RWPE2 (cell line): ENCODE results near the gene DYTN.

Experiments
- ATAC-seq: fragments of 200-7000 bp; cut with Tn5 transposase; 3 replicates; pipeline ENCODE4 v1.9.1; 2021; ENCODE audit warnings: low read depth
- DNase-seq: peaks from one replicate; pipeline ENCODE4 v3.0.0-alpha.2; 2020; ENCODE audit warnings: low spot score
- H3K27ac ChIP-seq: fragments of 450-650 bp; 2 replicates; pipeline ENCODE4 v1.5.1; 2017; ENCODE audit warnings: mild to moderate bottlenecking; ENCODE audit not compliant: poor library complexity, severe bottlenecking
- H3K27me3 ChIP-seq: fragments of 250-450 bp; sonication (Bioruptor Pico); 2 replicates; pipeline ENCODE4 v1.5.1; 2021; ENCODE audit warnings: mild to moderate bottlenecking, moderate library complexity; ENCODE audit not compliant: insufficient read depth, poor library complexity, severe bottlenecking
- H3K36me3 ChIP-seq: fragments of 250-450 bp; sonication (Bioruptor Pico); 2 replicates; pipeline ENCODE4 v1.5.1; 2020; ENCODE audit warnings: low read depth, mild to moderate bottlenecking, moderate library complexity
- H3K4me1 ChIP-seq: fragments of 250-450 bp; sonication (Bioruptor Pico); 2 replicates; pipeline ENCODE4 v1.5.1; 2021; ENCODE audit warnings: mild to moderate bottlenecking, moderate library complexity; ENCODE audit not compliant: insufficient read depth, poor library complexity, severe bottlenecking
- H3K4me3 ChIP-seq: fragments of 250-450 bp; sonication (Bioruptor Pico); 2 replicates; pipeline ENCODE4 v1.5.1; 2021; ENCODE audit warnings: mild to moderate bottlenecking, moderate library complexity; ENCODE audit not compliant: severe bottlenecking
- H3K9me3 ChIP-seq: fragments of 250-450 bp; sonication (Bioruptor Pico); 2 replicates; pipeline ENCODE4 v1.5.1; 2021; ENCODE audit warnings: mild to moderate bottlenecking, moderate library complexity; ENCODE audit not compliant: severe bottlenecking
- CTCF ChIP-seq: fragments of 450-650 bp; IDR thresholded peaks from one replicate; pipeline ENCODE4 v1.5.1; 2017; ENCODE audit warnings: mild to moderate bottlenecking, moderate library complexity; ENCODE audit not compliant: poor library complexity, severe bottlenecking

DYTN gene

DNA sequence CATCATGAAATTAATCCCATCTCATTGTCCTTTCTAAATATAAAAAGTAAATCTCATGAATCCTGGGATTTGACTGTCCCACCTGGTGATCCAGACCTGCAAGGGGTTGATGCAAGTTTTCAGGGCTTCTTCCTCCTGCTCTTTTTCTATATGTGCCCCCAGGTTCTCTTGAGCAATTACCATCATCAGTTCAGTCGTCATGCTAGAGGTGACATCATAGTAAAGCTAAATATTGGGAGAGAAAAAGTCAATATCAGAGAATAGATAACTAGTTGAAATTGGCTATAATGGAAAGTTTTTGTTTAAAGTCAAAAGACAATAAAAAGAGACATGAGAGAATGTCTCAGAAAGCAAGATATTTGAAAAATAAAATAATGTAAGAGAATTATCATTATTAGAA, 38.6 kb upstream of the DYTN start:
- H3K36me3 ChIP-seq, result no peaks in the 10 kb centered on the region
- TF ChIP-seq CTCF, result no peak
- H3K4me3 ChIP-seq, result no peak overlapping the region
- no peaks in the 10 kb centered on the region for H3K27me3 ChIP-seq
- no peaks in the 10 kb centered on the region for H3K4me1 ChIP-seq
- no peak overlapping the region for H3K27ac ChIP-seq
- ATAC-seq (no peak), DNase-seq (no peak)
- H3K9me3 ChIP-seq, result no peaks in the 10 kb centered on the region

- Histone ChIP-seq H3K36me3 (no peaks in the 10 kb centered on the region), H3K27me3 (no peaks in the 10 kb centered on the region), H3K27ac (no peak overlapping the region), H3K4me3 (no peak overlapping the region), H3K9me3 (no peaks in the 10 kb centered on the region), H3K4me1 (no peaks in the 10 kb centered on the region)
- ATAC-seq, result no peak
- no peak for DNase-seq
- TF ChIP-seq CTCF, result no peak
Observed at GRCh38 chr2:206740800-206741199, 22.6 kb upstream of the DYTN start.

DNA sequence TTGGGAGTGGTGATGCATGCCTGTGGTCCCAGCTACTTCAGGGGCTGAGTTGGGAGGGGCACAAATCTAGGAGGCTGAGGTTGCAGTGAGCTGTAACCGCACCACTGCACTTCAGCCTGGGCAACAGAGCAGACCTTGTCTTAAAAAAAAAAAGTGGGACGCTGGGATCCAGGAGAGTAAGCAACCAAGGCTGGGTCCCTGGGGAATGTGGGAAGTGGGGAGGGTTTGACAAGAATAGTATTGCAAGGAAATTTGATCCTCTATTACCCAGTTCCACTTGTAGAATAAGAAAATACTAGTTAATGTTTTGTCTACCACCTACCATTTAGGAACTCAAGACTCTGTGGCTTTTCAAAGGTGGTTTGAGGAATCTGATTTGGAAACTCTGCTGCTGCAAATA, 21.1 kb upstream of the DYTN start:
- Histone ChIP-seq H3K4me1 (no peaks in the 10 kb centered on the region), H3K27me3 (no peaks in the 10 kb centered on the region), H3K36me3 (no peaks in the 10 kb centered on the region), H3K4me3 (no peak overlapping the region), H3K27ac (no peak overlapping the region), H3K9me3 (no peaks in the 10 kb centered on the region)
- DNase-seq, result no peak
- no peak for TF ChIP-seq CTCF
- no peak for ATAC-seq

DNA sequence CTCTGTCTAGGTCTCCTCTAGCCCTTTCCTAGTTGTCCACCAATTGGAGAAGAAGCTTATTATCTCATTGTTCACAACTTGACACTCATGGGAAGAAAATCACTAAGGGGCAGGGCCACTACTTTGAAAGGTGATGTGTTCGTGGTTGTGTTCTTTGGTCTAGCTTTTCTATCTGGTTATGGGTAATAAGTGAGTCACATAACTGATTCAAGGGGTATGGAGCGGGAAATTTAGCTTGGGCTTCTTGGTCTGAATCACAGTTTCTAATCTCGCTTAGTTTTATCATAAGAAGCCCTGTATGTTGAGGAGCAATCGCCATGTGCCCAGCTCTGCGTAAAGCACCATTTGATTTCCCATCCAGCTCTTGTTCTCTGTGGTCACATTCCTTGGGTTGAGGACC, 18.7 kb upstream of the DYTN start:
- Histone ChIP-seq H3K4me1 (no peaks in the 10 kb centered on the region), H3K4me3 (no peak overlapping the region), H3K27me3 (no peaks in the 10 kb centered on the region), H3K9me3 (no peaks in the 10 kb centered on the region), H3K27ac (no peak overlapping the region), H3K36me3 (no peaks in the 10 kb centered on the region)
- no peak for DNase-seq
- TF ChIP-seq CTCF, result no peak
- ATAC-seq, result no peak

DNA sequence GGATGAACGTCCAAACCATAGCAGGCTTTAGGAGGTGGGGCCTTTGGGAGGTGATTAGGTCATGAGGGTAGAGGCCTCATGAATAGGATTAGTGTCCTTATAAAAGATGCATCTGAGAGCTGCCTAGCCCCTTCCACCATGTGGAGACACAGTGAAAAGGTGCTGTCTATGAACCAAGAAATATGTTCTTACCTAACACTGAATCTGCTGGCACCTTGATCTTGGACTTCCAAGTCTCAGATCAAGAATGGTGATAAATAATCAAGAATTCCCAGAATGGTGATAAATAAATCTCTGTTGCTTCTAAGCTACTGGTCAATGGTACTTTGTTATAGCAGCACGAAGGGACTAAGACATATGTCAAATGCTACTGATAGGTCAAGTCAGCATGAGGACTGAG, 15.1 kb upstream of the DYTN start:
- no peak overlapping the region for H3K4me3 ChIP-seq
- no peak for DNase-seq
- H3K27me3 ChIP-seq, result no peaks in the 10 kb centered on the region
- H3K4me1 ChIP-seq, result no peaks in the 10 kb centered on the region
- no peaks in the 10 kb centered on the region for H3K9me3 ChIP-seq
- ATAC-seq, result no peak
- no peak overlapping the region for H3K27ac ChIP-seq
- no peaks in the 10 kb centered on the region for H3K36me3 ChIP-seq
- no peak for TF ChIP-seq CTCF
